ENCODE measurements around the gene LSM3. TPM values are rescaled to one million over a fixed set of nuclear protein-coding genes. Genes with fewer than 3 reads are reported as not detected.

The LSM3 gene
- total and polyA plus RNA-seq, 9 of the 15 experiments (the other 6 are each of a cell fraction or from before 2014, with no cell fraction given) = 33.8 to 203 (median 61.2) TPM

- TF ChIP-seq, protein P1, sequence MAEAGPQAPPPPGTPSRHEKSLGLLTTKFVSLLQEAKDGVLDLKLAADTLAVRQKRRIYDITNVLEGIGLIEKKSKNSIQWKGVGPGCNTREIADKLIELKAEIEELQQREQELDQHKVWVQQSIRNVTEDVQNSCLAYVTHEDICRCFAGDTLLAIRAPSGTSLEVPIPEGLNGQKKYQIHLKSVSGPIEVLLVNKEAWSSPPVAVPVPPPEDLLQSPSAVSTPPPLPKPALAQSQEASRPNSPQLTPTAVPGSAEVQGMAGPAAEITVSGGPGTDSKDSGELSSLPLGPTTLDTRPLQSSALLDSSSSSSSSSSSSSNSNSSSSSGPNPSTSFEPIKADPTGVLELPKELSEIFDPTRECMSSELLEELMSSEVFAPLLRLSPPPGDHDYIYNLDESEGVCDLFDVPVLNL (CRISPR knock-in tag; IDR thresholded peaks at IDR 0.05; ENCODE audit: low read depth) = no peak
- TF ChIP-seq FOXA3 (CRISPR knock-in tag; conservative IDR thresholded peaks at IDR 0.05 in 1 of 2, IDR thresholded peaks at IDR 0.05 in 1 of 2) (no peak), CBFA2T2 (conservative IDR thresholded peaks at IDR 0.05) (peak; percentile 16; the same call in 1 of the 2 replicates), ZNF668 (CRISPR knock-in tag; IDR thresholded peaks at IDR 0.05) (no peak), ZNF699 (CRISPR knock-in tag; IDR thresholded peaks at IDR 0.05; ENCODE audit: insufficient replicate concordance) (no peak), ZNF444 (CRISPR knock-in tag; IDR thresholded peaks at IDR 0.05) (no peak), YBX1 (IDR thresholded peaks at IDR 0.05) (no peak), ZFP1 (CRISPR knock-in tag; IDR thresholded peaks at IDR 0.05) (no peak), NFYB (IDR thresholded peaks at IDR 0.05; ENCODE audit: extremely low read depth, insufficient read length) (no peak), BCOR (IDR thresholded peaks at IDR 0.05) (peak; percentile 79), NR3C1 (CRISPR knock-in tag; IDR thresholded peaks at IDR 0.05) (no peak), DDX20 (tag; IDR thresholded peaks at IDR 0.05; ENCODE audit: low read depth) (no peak), HLTF (IDR thresholded peaks at IDR 0.05) (no peak), THRB (CRISPR knock-in tag; conservative IDR thresholded peaks at IDR 0.05) (peak; percentile 88), PTRF (tag; IDR thresholded peaks at IDR 0.05) (no peak; the same call in 1 of the 2 replicates), ZFX (CRISPR knock-in tag; IDR thresholded peaks at IDR 0.05) (no peak), E2F3 (CRISPR knock-in tag; IDR thresholded peaks at IDR 0.05) (peak; percentile 32; the same call in 1 of the 2 replicates), HSF4 (CRISPR knock-in tag; IDR thresholded peaks at IDR 0.05; ENCODE audit: borderline replicate concordance) (no peak), EP400 (IDR thresholded peaks at IDR 0.05) (no peak)
- TF ChIP-seq, protein P2, sequence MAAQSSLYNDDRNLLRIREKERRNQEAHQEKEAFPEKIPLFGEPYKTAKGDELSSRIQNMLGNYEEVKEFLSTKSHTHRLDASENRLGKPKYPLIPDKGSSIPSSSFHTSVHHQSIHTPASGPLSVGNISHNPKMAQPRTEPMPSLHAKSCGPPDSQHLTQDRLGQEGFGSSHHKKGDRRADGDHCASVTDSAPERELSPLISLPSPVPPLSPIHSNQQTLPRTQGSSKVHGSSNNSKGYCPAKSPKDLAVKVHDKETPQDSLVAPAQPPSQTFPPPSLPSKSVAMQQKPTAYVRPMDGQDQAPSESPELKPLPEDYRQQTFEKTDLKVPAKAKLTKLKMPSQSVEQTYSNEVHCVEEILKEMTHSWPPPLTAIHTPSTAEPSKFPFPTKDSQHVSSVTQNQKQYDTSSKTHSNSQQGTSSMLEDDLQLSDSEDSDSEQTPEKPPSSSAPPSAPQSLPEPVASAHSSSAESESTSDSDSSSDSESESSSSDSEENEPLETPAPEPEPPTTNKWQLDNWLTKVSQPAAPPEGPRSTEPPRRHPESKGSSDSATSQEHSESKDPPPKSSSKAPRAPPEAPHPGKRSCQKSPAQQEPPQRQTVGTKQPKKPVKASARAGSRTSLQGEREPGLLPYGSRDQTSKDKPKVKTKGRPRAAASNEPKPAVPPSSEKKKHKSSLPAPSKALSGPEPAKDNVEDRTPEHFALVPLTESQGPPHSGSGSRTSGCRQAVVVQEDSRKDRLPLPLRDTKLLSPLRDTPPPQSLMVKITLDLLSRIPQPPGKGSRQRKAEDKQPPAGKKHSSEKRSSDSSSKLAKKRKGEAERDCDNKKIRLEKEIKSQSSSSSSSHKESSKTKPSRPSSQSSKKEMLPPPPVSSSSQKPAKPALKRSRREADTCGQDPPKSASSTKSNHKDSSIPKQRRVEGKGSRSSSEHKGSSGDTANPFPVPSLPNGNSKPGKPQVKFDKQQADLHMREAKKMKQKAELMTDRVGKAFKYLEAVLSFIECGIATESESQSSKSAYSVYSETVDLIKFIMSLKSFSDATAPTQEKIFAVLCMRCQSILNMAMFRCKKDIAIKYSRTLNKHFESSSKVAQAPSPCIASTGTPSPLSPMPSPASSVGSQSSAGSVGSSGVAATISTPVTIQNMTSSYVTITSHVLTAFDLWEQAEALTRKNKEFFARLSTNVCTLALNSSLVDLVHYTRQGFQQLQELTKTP (IDR thresholded peaks at IDR 0.05; ENCODE audit: low read depth in 1 of 2, partially characterized antibody in 2 of 2) = no peak
- TF ChIP-seq, protein P3, sequence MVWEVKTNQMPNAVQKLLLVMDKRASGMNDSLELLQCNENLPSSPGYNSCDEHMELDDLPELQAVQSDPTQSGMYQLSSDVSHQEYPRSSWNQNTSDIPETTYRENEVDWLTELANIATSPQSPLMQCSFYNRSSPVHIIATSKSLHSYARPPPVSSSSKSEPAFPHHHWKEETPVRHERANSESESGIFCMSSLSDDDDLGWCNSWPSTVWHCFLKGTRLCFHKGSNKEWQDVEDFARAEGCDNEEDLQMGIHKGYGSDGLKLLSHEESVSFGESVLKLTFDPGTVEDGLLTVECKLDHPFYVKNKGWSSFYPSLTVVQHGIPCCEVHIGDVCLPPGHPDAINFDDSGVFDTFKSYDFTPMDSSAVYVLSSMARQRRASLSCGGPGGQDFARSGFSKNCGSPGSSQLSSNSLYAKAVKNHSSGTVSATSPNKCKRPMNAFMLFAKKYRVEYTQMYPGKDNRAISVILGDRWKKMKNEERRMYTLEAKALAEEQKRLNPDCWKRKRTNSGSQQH (CRISPR knock-in tag; IDR thresholded peaks at IDR 0.05) = peak; percentile 64; the same call in 1 of the 2 replicates
Observed at GRCh38 chr3:14231145-14231990, 52.8 kb downstream of the LSM3 start (continued).

All from K562 (cell line).